HG03575 (cell line): ENCODE measurements around the gene DENND2A.
"Not testable (repeated sequence)": the region's sequence is repeated elsewhere in the genome, so short reads cannot be mapped to it uniquely, and the experiment has no call there.

Experiments used
- ATAC-seq: cut with Tn5 transposase; IDR thresholded peaks from one replicate; pipeline ENCODE4 v1.9.1; 2021; ENCODE audit not compliant: unreplicated experiment, insufficient number of reproducible peaks, low FRiP score; ENCODE audit errors: extremely low read depth

Gene DENND2A

DNA sequence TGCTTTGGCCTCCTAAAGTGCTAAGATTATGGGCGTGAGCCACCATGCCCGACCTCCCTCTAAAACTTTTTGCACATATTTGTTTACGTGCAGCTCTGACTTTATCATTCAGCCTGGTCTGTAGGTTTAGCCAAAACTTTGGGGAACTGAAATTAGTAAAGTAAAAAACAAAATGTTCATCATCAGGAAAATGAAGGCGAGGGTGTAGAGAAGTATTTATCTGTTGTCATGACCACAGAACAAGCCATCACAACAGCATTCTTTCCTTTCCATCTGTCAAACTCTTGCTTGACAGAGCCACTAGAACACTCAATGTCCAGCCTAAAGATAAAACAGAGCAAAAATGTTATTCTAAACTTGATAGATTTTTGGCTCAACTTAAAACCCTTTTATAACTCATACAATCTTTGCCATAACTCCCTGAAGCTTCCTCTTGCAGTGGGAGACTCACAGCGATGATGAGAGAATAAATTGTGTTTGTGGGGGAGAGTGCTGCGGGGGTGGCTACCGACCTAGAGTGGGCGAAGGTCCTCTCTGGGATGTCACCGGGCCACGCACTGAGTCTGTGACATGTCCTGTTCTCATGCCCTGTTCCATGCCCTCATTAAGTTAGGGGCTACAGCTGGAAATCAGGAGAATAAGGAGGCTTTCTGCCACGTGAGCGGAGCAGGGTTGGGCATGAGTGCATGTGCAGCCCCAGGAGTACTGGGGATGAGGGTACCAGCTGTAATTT, 102.7 kb downstream of the DENND2A start:
- no peak for ATAC-seq

DNA sequence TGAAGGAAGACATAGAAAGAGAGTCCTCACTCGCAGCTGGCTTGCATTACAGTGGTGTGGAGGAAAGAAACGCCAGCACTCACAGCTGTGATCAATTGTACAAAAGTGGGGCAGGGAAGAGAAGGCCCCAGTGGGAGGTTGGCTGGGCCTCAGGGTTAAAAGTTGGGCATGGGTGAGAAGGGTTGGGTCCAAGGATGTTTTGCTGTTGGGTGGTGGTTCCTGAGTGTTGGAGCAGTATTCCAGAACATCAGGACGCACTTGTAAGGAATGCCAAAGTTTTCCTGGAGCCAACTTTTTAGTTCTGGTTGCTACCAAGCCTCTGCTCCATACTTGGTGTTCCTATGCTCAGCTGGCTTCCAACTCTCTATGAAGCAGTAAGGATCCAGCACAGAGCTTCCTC, 105.9 kb downstream of the DENND2A start:
- ATAC-seq: no peak

- ATAC-seq: no peak
Measured at GRCh38 chr7:140533394-140533872, 107.2 kb downstream of the DENND2A start.

DNA sequence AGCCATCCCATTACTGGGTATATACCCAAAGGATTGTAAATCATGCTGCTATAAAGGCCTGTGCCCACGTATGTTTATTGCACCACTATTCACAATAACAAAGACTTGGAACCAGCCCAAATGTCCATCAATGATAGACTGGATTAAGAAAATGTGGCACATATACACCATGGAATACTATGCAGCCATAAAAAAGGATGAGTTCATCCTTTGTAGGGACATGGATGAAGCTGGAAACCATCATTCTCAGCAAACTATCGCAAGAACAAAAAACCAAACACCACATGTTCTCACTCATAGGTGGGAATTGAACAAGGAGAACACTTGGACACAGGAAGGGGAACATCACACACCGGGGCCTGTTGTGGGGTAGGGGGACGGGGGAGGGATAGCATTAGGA, 111.2 kb downstream of the DENND2A start:
- ATAC-seq: not testable (repeated sequence)

DNA sequence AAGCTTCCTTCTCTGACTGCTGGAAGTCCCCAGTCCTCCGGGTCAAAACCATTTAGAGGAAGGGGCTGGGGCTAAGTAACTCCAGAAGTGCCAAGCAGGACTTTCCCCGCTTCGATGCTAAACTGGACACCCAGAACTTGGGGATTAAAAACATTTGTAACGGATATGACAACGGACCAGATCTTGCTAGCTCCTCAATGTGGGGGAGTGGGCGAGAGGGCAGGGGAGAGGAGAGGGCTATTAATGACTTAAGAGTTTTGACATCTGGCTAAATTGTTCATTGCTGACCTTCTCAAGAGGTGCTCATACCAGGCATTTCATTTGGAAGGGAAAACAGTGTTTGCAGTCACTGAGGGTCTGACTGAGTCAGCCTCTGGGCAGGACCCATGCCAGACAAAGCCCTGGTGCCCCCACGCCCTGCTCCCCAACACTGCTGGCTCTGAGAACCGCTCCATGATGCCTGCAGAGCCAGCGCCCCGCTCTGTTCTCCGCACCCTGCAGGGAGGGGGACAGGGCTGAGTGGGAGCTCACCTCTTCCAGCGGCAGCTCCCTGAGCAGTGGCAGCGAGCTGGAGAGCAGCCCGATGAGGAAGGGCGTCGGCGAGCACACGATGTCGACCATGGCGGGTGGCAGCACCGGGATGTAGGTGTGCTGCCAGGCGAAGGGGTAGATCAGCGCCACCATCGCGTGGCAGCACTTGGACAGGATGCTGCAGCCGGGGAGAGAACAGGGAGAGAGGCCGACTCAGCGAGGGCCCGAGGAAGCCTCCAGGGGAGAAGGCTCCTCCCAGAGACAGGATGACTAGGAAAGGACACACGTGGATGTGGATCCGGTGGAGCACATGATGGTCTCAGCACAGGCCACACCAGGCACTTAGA, 113.6 kb downstream of the DENND2A start:
- ATAC-seq: no peak

GRCh38 chr7:140526214-140526613, 114.4 kb downstream of the DENND2A start:
- no peak for ATAC-seq

- no peak for ATAC-seq
Measured at GRCh38 chr7:140525743-140526142, 114.9 kb downstream of the DENND2A start.

GRCh38 chr7:140521421-140521820, 119.2 kb downstream of the DENND2A start:
- no peak for ATAC-seq

DNA sequence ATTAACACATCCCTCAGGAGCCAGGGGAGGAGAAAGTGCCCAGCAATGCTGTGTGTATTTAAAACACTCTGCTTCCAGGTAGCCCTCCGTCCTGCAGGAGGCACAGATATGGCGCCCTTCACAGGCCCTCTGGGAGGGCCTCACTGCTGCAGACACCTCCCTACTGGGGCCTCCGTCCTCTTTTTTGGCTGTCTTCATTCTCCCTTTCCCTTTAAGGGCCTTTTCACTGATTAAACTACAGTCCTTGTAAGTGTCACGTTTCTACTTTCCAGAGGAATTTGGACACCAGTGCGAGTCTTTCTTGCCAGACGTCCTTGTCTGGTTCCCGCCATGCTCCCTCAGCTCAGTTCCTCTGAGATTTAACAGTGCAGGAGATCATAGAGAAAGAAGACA, 121.6 kb downstream of the DENND2A start:
- no peak for ATAC-seq

DNA sequence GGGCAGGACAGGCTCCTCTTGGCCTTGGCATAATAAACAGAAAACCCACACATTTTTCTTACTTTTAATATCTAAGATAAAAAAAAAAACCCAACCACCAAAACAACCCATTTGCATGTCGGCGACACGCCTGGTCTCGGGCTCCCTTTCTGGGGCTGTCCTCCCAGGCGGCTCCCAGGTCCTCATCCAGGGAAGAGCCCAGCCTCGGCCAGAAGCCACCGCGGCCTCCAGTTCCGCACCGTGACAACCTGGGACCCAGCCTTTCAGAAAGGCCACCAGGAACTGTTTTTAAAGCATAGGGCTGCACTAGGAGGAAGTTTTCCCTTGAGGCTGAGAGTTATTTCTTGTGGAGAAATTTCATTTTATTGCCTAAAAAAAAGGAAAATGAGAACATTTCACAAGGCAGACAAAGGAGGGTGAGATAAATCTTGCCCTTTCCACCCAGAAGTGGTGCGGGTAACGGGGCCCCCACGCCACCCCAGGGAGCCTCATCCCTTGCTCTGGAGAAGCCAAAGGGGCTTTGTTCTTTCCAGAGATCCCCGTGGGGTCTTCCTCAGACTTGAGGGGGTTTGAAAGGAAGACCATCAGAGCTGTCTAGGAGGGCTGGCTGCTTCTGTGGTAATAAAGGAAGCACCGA, 122.1 kb downstream of the DENND2A start:
- ATAC-seq: no peak

- no peak for ATAC-seq
Measured at GRCh38 chr7:140517546-140518369, 122.9 kb downstream of the DENND2A start.

DNA sequence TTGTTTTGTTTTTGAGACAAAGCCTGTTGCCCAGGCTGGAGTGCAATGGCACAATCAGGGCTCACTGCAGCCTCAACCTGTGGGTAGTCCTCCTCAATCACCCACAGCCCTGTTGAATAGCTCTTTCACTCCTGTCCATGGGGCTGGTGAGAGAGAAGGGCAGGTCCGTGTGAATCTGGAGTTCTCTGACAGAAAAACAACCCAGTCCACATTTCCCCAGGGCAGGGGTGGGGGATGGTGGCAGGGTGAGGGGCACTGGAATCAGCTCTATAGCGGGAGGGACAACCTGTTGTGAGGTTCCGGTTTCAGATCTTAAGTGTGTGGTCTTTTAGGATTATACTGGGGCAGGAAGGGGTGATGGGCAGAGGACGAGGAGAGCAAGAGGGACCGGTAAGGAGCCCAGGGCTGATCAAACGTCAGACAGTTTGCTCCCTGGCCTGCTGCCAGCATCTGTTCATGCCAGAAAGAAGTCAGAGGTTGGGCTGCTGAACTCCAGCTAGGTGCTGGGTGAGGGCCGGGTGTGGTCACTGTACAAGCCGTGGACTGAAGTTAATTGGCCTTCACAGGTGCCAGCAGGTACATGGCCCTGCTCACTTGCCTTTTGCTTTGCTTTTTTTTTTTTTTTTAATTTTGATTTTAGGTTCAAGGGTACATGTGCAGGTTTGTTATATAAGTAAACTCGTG, 128.2 kb downstream of the DENND2A start:
- ATAC-seq: no peak

DNA sequence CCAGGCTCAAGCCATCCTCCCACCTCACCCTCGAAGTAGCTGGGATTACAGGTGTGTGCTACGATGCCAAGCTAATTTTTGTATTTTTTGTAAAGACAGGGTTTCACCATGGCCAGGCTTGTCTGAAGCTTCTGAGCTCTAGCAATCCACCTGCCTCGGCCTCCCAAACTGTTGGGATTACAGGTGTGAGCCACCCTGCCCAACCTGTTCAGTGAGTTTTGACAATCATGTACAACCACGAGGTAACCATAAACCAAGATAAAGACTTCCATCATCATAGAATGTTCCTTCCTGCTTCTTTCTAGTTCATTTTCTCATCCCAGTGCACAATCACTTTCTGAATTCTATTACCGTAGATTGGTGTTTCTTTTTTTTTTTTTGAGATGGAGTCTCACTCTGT, 130.8 kb downstream of the DENND2A start:
- ATAC-seq: no peak

- ATAC-seq: not testable (repeated sequence)
Measured at GRCh38 chr7:140507556-140507955, 133.1 kb downstream of the DENND2A start.

- no peak for ATAC-seq
Measured at GRCh38 chr7:140506788-140507464, 133.7 kb downstream of the DENND2A start.

- ATAC-seq: no peak
Measured at GRCh38 chr7:140501966-140502365, 138.6 kb downstream of the DENND2A start.

DNA sequence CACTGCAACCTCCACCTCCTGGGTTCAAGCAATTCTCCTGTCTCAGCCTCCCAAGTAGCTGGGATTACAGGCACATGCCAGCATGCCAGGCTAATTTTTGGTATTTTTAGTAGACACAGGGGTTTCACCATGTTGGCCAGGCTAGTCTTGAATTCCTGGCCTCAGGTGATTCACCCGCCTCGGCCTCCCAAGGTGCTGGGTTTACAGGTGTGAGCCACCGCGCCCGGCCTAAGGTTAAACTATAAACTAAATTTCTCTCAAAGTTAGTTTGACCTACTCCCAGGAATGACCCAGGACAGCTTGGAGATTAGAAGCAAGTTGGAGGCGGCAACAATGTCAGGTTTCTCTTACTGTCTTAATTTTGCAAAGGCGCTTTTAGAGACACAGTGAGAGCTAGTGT, 142.8 kb downstream of the DENND2A start:
- not testable (repeated sequence) for ATAC-seq

- ATAC-seq: no peak
Measured at GRCh38 chr7:140497241-140497769, 143.3 kb downstream of the DENND2A start.
